ENCODE data around the gene ARHGAP44.
A peak's percentile ranks its signal among the peaks of the same experiment; 100 is the strongest.

Gene ARHGAP44

DNA sequence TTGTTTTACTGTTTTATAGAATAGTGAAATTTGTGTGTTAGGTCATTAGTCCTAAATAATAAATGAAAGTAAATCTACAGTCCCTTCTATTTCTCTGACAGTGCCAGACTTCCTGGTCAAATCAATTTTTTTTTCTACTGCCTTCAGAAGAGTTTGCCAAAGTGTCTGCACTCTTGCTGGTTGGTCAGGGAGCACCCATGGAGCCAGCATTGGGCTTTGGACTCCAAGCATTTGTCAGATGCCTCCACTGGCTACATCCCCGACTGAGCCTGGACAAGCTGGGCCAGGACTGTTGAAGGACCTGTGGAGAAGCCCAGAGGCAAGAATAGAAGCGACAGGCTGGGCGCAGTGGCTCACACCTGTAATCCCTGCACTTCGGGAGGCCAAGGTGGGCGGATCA lies 174.9 kb downstream of the ARHGAP44 start:
- no peak overlapping the region for H3K4me3 ChIP-seq (replicated peaks in 1 of 2; ENCODE audit: low read depth in 2 of 2, low read length in 2 of 2)
- DNase-seq (ENCODE audit: low read depth in 2 of 2): no peak
- TF ChIP-seq, protein P1, sequence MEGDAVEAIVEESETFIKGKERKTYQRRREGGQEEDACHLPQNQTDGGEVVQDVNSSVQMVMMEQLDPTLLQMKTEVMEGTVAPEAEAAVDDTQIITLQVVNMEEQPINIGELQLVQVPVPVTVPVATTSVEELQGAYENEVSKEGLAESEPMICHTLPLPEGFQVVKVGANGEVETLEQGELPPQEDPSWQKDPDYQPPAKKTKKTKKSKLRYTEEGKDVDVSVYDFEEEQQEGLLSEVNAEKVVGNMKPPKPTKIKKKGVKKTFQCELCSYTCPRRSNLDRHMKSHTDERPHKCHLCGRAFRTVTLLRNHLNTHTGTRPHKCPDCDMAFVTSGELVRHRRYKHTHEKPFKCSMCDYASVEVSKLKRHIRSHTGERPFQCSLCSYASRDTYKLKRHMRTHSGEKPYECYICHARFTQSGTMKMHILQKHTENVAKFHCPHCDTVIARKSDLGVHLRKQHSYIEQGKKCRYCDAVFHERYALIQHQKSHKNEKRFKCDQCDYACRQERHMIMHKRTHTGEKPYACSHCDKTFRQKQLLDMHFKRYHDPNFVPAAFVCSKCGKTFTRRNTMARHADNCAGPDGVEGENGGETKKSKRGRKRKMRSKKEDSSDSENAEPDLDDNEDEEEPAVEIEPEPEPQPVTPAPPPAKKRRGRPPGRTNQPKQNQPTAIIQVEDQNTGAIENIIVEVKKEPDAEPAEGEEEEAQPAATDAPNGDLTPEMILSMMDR (IDR thresholded peaks at IDR 0.05; ENCODE audit: low read depth, low read length): no peak

DNA sequence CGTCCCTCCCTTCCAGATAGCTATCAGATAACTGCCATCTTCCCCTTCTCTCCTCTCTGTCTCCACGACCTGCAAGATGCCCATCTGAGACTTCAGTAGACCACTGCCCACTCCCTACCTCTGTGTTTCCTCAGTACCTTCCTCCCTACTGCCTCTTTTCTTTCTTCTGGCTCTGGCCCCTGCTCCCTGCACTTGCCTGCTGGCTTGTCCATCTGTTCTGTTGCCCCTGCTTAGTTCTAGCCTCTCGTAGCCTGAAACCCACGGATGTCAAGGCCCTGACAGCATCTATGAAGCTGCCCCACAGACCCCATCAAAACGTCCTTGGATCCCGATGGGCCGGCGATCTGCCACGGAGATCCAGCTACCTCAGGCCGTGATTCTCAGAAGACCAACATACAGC lies 175.5 kb downstream of the ARHGAP44 start:
- TF ChIP-seq, protein P1 (IDR thresholded peaks at IDR 0.05; ENCODE audit: low read depth, low read length): no peak
- DNase-seq (ENCODE audit: low read depth in 2 of 2): no peak
- H3K4me3 ChIP-seq (replicated peaks in 1 of 2; ENCODE audit: low read depth in 2 of 2, low read length in 2 of 2): no peak overlapping the region

DNA sequence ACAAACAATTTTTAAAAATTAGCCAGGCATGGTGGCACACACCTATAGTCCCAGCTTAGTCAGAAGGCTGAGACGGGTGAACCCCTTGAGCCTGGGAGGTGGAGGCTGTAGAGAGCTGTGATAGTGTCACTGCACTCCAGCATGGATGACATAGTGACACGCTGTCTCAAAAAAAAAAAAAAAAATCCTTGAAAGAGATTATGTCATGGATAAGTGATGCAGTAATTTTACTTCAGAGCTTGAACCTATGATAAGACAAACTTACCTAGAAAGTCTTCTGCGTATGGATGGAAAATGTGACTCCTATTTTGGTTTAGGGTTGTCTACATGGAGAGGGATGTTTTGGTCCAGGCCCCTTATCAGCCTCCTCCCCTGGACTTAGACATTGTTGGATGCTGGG lies 176.7 kb downstream of the ARHGAP44 start:
- no peak for DNase-seq (ENCODE audit: low read depth in 2 of 2)
- TF ChIP-seq, protein P1 (IDR thresholded peaks at IDR 0.05; ENCODE audit: low read depth, low read length): no peak
- H3K4me3 ChIP-seq (replicated peaks in 1 of 2; ENCODE audit: low read depth in 2 of 2, low read length in 2 of 2): no peak overlapping the region

DNA sequence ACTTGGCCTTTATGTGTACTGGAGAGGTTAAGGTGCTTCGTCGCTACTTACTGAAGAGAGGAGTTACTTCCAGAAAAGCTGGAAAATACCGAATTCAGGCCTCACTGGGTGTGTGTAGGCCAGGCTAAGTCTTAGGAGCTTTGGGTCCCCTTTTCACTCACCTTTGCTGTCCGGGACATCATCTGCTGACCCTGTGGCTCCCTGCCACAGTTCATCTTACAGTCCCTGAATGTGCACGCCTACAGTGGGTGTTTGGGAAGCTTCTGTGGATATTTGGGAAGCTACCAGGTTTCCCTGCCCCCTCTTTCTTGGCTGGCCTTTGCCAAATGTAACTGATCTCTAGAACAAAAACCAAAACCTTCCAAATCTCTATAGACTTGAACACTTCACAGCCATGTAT lies 177.1 kb downstream of the ARHGAP44 start:
- TF ChIP-seq, protein P1 (IDR thresholded peaks at IDR 0.05; ENCODE audit: low read depth, low read length): no peak
- no peak for DNase-seq (ENCODE audit: low read depth in 2 of 2)
- no peak overlapping the region for H3K4me3 ChIP-seq (replicated peaks in 1 of 2; ENCODE audit: low read depth in 2 of 2, low read length in 2 of 2)

DNA sequence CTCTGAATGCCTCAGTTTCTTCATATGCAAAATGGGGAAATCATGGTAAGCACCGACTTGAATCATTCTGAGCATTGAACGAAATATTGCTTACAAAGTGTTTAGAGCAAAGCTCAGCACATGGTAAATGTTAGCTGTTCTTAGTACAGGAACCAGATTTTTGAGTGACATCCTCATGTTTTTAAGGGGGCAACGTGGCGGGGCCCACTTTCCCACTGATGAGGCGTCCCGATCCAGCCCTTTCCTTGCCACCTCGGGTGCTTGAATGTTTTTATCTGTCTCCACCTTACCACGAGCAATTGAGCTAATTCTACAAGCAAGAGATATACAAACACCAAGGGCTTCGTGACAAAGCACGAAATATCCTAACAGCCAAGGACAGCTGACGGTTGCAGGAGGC lies 178.7 kb downstream of the ARHGAP44 start:
- H3K4me3 ChIP-seq (replicated peaks in 1 of 2; ENCODE audit: low read depth in 2 of 2, low read length in 2 of 2): no peak overlapping the region
- TF ChIP-seq, protein P1 (IDR thresholded peaks at IDR 0.05; ENCODE audit: low read depth, low read length): no peak
- DNase-seq (ENCODE audit: low read depth in 2 of 2): no peak

DNA sequence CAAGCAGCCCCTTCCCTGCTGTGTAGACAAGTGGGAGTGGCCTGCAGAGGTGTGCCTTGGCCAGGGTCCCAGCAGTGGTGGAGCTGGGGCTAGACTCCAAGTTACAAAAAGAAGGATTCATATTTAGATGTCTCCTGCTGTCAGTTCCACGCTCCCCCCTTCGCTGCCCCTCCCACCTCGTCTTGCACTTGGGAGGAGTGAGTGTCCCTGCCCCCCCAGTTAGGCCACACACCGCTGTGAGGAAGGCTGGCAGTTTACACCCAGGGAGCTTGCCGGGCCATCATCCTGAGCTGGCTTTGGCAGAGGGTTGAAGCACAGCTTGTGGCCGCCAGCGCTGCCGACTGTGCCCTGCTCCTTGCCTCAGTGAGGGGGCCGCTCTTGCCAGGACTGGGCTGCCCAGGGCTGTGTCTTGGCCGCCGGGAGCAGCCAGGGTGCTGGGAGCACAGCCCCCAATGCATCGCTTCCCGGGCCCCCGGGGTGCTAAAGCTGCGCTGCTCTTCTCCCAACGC lies 184.3 kb downstream of the ARHGAP44 start:
- peak overlapping the region; percentile 22 to 26 for H3K4me3 ChIP-seq (replicated peaks in 1 of 2; ENCODE audit: low read depth in 2 of 2, low read length in 2 of 2)
- TF ChIP-seq, protein P1 (IDR thresholded peaks at IDR 0.05; ENCODE audit: low read depth, low read length): no peak
- DNase-seq (ENCODE audit: low read depth in 2 of 2): no peak

DNA sequence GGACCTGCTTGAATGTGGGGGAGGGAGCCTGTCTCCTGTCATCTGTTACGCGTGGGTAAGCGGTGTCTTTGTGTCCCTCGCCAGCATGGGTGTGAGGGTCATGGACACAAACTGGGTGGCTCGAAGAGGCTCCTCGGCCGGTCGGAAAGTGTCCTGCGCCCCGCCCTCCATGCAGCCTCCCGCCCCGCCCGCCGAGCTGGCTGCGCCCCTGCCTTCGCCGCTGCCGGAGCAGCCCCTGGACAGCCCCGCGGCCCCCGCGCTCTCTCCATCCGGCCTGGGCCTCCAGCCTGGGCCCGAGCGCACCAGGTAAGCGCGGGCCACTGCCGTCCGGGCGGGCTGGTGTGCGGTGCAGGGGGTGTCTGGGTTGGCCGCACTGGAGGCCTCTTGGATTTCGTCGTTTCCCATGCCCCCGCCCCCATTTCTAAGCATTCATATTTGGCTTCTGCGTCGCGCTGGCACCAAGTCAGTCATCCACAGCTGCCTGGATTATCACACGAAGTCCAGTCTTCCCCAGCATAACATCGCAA lies 184.8 kb downstream of the ARHGAP44 start:
- peak; percentile 2 to 46 for DNase-seq (ENCODE audit: low read depth in 2 of 2)
- TF ChIP-seq, protein P1 (IDR thresholded peaks at IDR 0.05; ENCODE audit: low read depth, low read length): no peak
- H3K4me3 ChIP-seq (replicated peaks in 1 of 2; ENCODE audit: low read depth in 2 of 2, low read length in 2 of 2): peak overlapping the region; percentile 22 to 26

Data from cardiac fibroblast (primary cell).